Stimulated activated CD8-positive, alpha-beta memory T cell treated with anti-CD3 and anti-CD28 coated beads, Interleukin-7, amount 100 ng/mL, for 48 hours (primary cell): Measurements from ENCODE around the gene LGALS9B.
"Not testable (repeated sequence)": the region's sequence is repeated elsewhere in the genome, so short reads cannot be mapped to it uniquely, and the experiment has no call there.

ENCODE experiments used
- DNase-seq, 2 donors: peaks; one replicate each; pipeline ENCODE4 v3.0.0-alpha.2; 2020; ENCODE audit warnings: low read depth in 1 of 2; ENCODE audit errors: extremely low read depth in 1 of 2

Gene LGALS9B

GRCh38 chr17:20417492-20418080, 49.8 kb downstream of the LGALS9B start:
- not testable (repeated sequence) for DNase-seq

- DNase-seq = not testable (repeated sequence)
These were observed 50.9 kb downstream of the LGALS9B start for GRCh38 chr17:20416381-20416911.

- not testable (repeated sequence) for DNase-seq
These were observed 51.9 kb downstream of the LGALS9B start for GRCh38 chr17:20415479-20415878.

- DNase-seq = not testable (repeated sequence)
These were observed 65.9 kb downstream of the LGALS9B start for GRCh38 chr17:20401306-20402022.

- DNase-seq = not testable (repeated sequence)
These were observed 66.6 kb downstream of the LGALS9B start for GRCh38 chr17:20400559-20401305.
